Astrocyte (in vitro differentiated cells and primary cell): ENCODE results near the gene STRN. TPM values are rescaled to one million over a fixed set of nuclear protein-coding genes. Genes with fewer than 3 reads are reported as not detected.

Experiments
- DNase-seq: peaks from one replicate; pipeline ENCODE4 v3.0.0-alpha.2; 2010; ENCODE audit warnings: low read depth
- FAIRE-seq: peaks from 2 replicates; lab custom pipeline; 2011; peaks lifted over from hg19 to GRCh38; lab: Jason Lieb, UNC
- H2AFZ ChIP-seq: 2 replicates; pipeline ENCODE4 v1.6.0; 2012; ENCODE audit warnings: low read depth, low read length, inconsistent platforms
- H3K27ac ChIP-seq: 2 replicates; pipeline ENCODE4 v1.5.1; 2011; ENCODE audit warnings: low read depth, low read length, inconsistent platforms
- H3K27me3 ChIP-seq: 2 replicates; pipeline ENCODE4 v1.6.0; 2011; ENCODE audit warnings: low read length, inconsistent platforms; ENCODE audit not compliant: insufficient read depth
- H3K36me3 ChIP-seq: 2 replicates; pipeline ENCODE4 v1.5.1; 2011; ENCODE audit warnings: low read length, inconsistent platforms; ENCODE audit not compliant: insufficient read depth
- H3K4me1 ChIP-seq: 2 replicates; pipeline ENCODE4 v1.5.1; 2011; ENCODE audit warnings: low read length, inconsistent platforms; ENCODE audit not compliant: insufficient read depth
- H3K4me2 ChIP-seq: 2 replicates; pipeline ENCODE4 v1.6.0; 2012; ENCODE audit warnings: low read length, inconsistent platforms
- H3K4me3 ChIP-seq: 2 replicates; pipeline ENCODE4 v1.5.1; 2011; ENCODE audit warnings: low read depth, mild to moderate bottlenecking, low read length, inconsistent platforms; ENCODE audit not compliant: insufficient read depth
- H3K79me2 ChIP-seq: 2 replicates; pipeline ENCODE4 v1.6.0; 2012; ENCODE audit warnings: mild to moderate bottlenecking, low read length, inconsistent platforms; ENCODE audit not compliant: insufficient read depth
- H3K9ac ChIP-seq: 2 replicates; pipeline ENCODE4 v1.6.0; 2012; ENCODE audit warnings: mild to moderate bottlenecking, low read length, inconsistent platforms
- H3K9me3 ChIP-seq: 2 replicates; pipeline ENCODE4 v1.5.1; 2012; ENCODE audit warnings: low read depth, mild to moderate bottlenecking, low read length, inconsistent platforms; ENCODE audit not compliant: insufficient read depth
- H4K20me1 ChIP-seq: 2 replicates; pipeline ENCODE4 v1.6.0; 2012; ENCODE audit warnings: low read length, inconsistent platforms; ENCODE audit not compliant: insufficient read depth
- H3K27ac Mint-ChIP-seq: one replicate; pipeline ENCODE4 v1.8.0; 2021; ENCODE audit warnings: mild to moderate bottlenecking, mixed read lengths; ENCODE audit not compliant: unreplicated experiment
- H3K27me3 Mint-ChIP-seq: one replicate; pipeline ENCODE4 v1.8.0; 2021; ENCODE audit warnings: low read depth, mixed read lengths; ENCODE audit not compliant: unreplicated experiment
- H3K36me3 Mint-ChIP-seq: one replicate; pipeline ENCODE4 v1.8.0; 2021; ENCODE audit warnings: low read depth, mixed read lengths; ENCODE audit not compliant: unreplicated experiment
- H3K4me1 Mint-ChIP-seq: one replicate; pipeline ENCODE4 v1.8.0; 2021; ENCODE audit warnings: low read depth, mixed read lengths; ENCODE audit not compliant: unreplicated experiment
- H3K4me3 Mint-ChIP-seq: one replicate; pipeline ENCODE4 v1.8.0; 2021; ENCODE audit warnings: mild to moderate bottlenecking, moderate library complexity, mixed read lengths; ENCODE audit not compliant: unreplicated experiment
- H3K9me3 Mint-ChIP-seq: one replicate; pipeline ENCODE4 v1.8.0; 2021; ENCODE audit warnings: mild to moderate bottlenecking, mixed read lengths; ENCODE audit not compliant: unreplicated experiment
- EZH2 ChIP-seq: IDR thresholded peaks from 2 replicates; pipeline ENCODE4 v1.6.1; 2012; ENCODE audit warnings: mild to moderate bottlenecking, low read length, inconsistent platforms; ENCODE audit not compliant: insufficient read depth
- total RNA-seq: library from RNA; stranded (reverse); gene quantifications from 2 replicates; pipeline ENCODE4 v1.2.1, GENCODE V29; 2021
- TF ChIP-seq, protein P1 (sequence below): IDR thresholded peaks from 2 replicates; pipeline ENCODE4 v1.5.1; 2011; ENCODE audit warnings: low read depth, mild to moderate bottlenecking, inconsistent platforms, low read length, moderate library complexity; ENCODE audit not compliant: insufficient read depth

Gene STRN
- total RNA-seq, 1 donor from 2014 or later = 25.6 TPM

DNA sequence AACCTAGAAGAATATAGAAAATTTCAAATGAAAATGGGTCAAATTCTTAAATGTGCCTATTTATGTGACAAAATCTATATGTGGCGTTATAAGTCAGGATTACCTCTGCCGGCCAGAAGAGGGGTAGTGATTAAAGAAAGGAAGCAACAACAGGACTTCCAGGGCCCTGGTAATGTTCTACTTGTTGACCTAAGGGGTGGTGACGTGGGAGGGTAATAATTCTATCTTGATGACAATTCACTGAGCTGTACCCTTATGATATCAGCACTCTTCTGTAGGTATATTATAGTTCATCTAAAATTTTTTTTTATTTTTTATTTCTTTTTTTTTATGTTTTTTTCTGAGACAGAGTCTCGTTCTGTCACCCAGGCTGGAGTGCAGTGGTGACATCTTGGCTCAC, 87.9 kb downstream of the STRN start:
- Histone ChIP-seq H2AFZ (no peak overlapping the region), H3K4me2 (no peak overlapping the region), H3K9ac (no peak overlapping the region), H4K20me1 (no peaks in the 10 kb centered on the region), H3K4me3 (no peak overlapping the region), H3K27me3 (no peaks in the 10 kb centered on the region), H3K36me3 (peaks cover 11% of the 10 kb centered on the region), H3K79me2 (no peaks in the 10 kb centered on the region), H3K9me3 (no peaks in the 10 kb centered on the region), H3K4me1 (no peaks in the 10 kb centered on the region), H3K27ac (no peak overlapping the region)
- DNase-seq (no peak), FAIRE-seq (no peak)
- H3K4me1 Mint-ChIP-seq = no peaks in the 10 kb centered on the region
- TF ChIP-seq EZH2 = no peak
- H3K4me3 Mint-ChIP-seq = no peak overlapping the region
- H3K27ac Mint-ChIP-seq = no peak overlapping the region
- H3K27me3 Mint-ChIP-seq = no peaks in the 10 kb centered on the region
- peaks cover 7% of the 10 kb centered on the region for H3K9me3 Mint-ChIP-seq
- H3K36me3 Mint-ChIP-seq = peaks cover 15% of the 10 kb centered on the region

- no peaks in the 10 kb centered on the region for H3K4me1 Mint-ChIP-seq
- H3K4me3 Mint-ChIP-seq = no peak overlapping the region
- no peaks in the 10 kb centered on the region for H3K27me3 Mint-ChIP-seq
- FAIRE-seq (no peak), DNase-seq (no peak)
- Histone ChIP-seq H3K27me3 (no peaks in the 10 kb centered on the region), H3K27ac (no peak overlapping the region), H2AFZ (no peak overlapping the region), H3K79me2 (no peaks in the 10 kb centered on the region), H3K9me3 (no peaks in the 10 kb centered on the region), H3K4me2 (no peak overlapping the region), H3K9ac (no peak overlapping the region), H3K36me3 (peaks cover 9% of the 10 kb centered on the region), H3K4me3 (no peak overlapping the region), H4K20me1 (no peaks in the 10 kb centered on the region), H3K4me1 (no peaks in the 10 kb centered on the region)
- H3K9me3 Mint-ChIP-seq = peaks cover 7% of the 10 kb centered on the region
- peaks cover 14% of the 10 kb centered on the region for H3K36me3 Mint-ChIP-seq
- TF ChIP-seq, protein P1, sequence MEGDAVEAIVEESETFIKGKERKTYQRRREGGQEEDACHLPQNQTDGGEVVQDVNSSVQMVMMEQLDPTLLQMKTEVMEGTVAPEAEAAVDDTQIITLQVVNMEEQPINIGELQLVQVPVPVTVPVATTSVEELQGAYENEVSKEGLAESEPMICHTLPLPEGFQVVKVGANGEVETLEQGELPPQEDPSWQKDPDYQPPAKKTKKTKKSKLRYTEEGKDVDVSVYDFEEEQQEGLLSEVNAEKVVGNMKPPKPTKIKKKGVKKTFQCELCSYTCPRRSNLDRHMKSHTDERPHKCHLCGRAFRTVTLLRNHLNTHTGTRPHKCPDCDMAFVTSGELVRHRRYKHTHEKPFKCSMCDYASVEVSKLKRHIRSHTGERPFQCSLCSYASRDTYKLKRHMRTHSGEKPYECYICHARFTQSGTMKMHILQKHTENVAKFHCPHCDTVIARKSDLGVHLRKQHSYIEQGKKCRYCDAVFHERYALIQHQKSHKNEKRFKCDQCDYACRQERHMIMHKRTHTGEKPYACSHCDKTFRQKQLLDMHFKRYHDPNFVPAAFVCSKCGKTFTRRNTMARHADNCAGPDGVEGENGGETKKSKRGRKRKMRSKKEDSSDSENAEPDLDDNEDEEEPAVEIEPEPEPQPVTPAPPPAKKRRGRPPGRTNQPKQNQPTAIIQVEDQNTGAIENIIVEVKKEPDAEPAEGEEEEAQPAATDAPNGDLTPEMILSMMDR = no peak
- TF ChIP-seq EZH2 = no peak
- no peak overlapping the region for H3K27ac Mint-ChIP-seq
These were observed 95.1 kb downstream of the STRN start for GRCh38 chr2:36871068-36871707.

DNA sequence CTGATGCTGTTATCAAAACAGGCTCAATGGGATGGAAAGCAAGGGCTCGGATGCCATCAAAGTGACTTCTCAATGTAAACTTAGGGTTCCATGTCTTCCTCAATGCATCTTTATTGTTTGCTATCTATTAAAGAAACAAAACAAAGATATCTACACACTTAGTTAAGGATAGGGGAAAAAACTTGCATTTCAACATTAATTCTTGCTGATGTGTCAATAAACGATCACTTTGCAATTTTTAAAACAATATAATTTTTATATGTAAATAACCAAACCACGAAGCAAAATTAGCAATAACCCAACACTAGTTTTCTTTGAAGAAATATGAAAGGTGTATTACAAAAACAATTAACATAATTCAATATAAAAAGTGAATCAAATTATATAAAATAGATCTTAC, 96.7 kb downstream of the STRN start:
- no peak for FAIRE-seq
- DNase-seq = no peak
- Histone ChIP-seq H3K4me3 (no peak overlapping the region), H3K36me3 (peaks cover 4% of the 10 kb centered on the region), H3K4me2 (no peak overlapping the region), H3K79me2 (no peaks in the 10 kb centered on the region), H4K20me1 (no peaks in the 10 kb centered on the region), H3K9ac (no peak overlapping the region), H3K27me3 (no peaks in the 10 kb centered on the region), H3K27ac (no peak overlapping the region), H3K4me1 (no peaks in the 10 kb centered on the region), H3K9me3 (no peaks in the 10 kb centered on the region), H2AFZ (no peak overlapping the region)
- no peak overlapping the region for H3K4me3 Mint-ChIP-seq
- no peaks in the 10 kb centered on the region for H3K27me3 Mint-ChIP-seq
- H3K36me3 Mint-ChIP-seq = peaks cover 16% of the 10 kb centered on the region
- TF ChIP-seq EZH2 = no peak
- TF ChIP-seq, protein P1 = no peak
- H3K4me1 Mint-ChIP-seq = no peaks in the 10 kb centered on the region
- no peak overlapping the region for H3K27ac Mint-ChIP-seq
- H3K9me3 Mint-ChIP-seq = peaks cover 4% of the 10 kb centered on the region
